Parathyroid adenoma (tissue), 2 donors: ENCODE data around the gene SORBS1.

ENCODE experiments used
- H2AFZ ChIP-seq: fragments of 300-600 bp; sonication (generic); one replicate; pipeline ENCODE4 v1.7.0; 2017; ENCODE audit warnings: antibody characterized with exemption, mild to moderate bottlenecking
- H3K27ac ChIP-seq: fragments of 300-600 bp; sonication (generic); one replicate; pipeline ENCODE4 v1.7.0; 2017
- H3K27me3 ChIP-seq: fragments of 300-600 bp; sonication (generic); one replicate; pipeline ENCODE4 v1.7.0; 2017; ENCODE audit warnings: low read length; ENCODE audit not compliant: control insufficient read depth, insufficient read depth
- H3K36me3 ChIP-seq: fragments of 300-600 bp; sonication (generic); one replicate; pipeline ENCODE4 v1.7.0; 2017; ENCODE audit warnings: low read length; ENCODE audit not compliant: control insufficient read depth, insufficient read depth
- H3K4me1 ChIP-seq: fragments of 300-600 bp; sonication (generic); one replicate; pipeline ENCODE4 v1.7.0; 2017; ENCODE audit warnings: control low read depth
- H3K4me2 ChIP-seq: fragments of 300-600 bp; sonication (generic); one replicate; pipeline ENCODE4 v1.7.0; 2017; ENCODE audit warnings: low read length
- H3K4me3 ChIP-seq: fragments of 300-600 bp; sonication (generic); one replicate; pipeline ENCODE4 v1.7.0; 2017; ENCODE audit warnings: low read depth, low read length
- H3K79me2 ChIP-seq: fragments of 300-600 bp; sonication (generic); one replicate; pipeline ENCODE4 v1.7.0; 2017; ENCODE audit warnings: control low read depth
- H3K9ac ChIP-seq: fragments of 300-600 bp; sonication (generic); one replicate; pipeline ENCODE4 v1.7.0; 2017; ENCODE audit warnings: mild to moderate bottlenecking
- H3K9me3 ChIP-seq: fragments of 300-600 bp; sonication (generic); one replicate; pipeline ENCODE4 v1.7.0; 2017; ENCODE audit warnings: low read length; ENCODE audit not compliant: control insufficient read depth
- CTCF ChIP-seq: fragments of 300-600 bp; sonication (generic); IDR thresholded peaks from one replicate; pipeline ENCODE4 v1.7.0; 2017; ENCODE audit warnings: antibody characterized with exemption, mild to moderate bottlenecking
- donor health status: primary hyperparathyroidism.

Gene SORBS1

GRCh38 chr10:95478935-95479334 is 82.2 kb downstream of the SORBS1 start:
- Histone ChIP-seq H3K4me1 (peaks cover 24% of the 10 kb centered on the region), H3K79me2 (no peaks in the 10 kb centered on the region), H3K27me3 (no peaks in the 10 kb centered on the region), H3K4me2 (no peak overlapping the region), H3K36me3 (no peaks in the 10 kb centered on the region), H3K9ac (no peak overlapping the region), H3K4me3 (no peak overlapping the region), H2AFZ (peak overlapping the region; percentile 67), H3K27ac (peak overlapping the region; percentile 84), H3K9me3 (no peaks in the 10 kb centered on the region)
- no peak for TF ChIP-seq CTCF

GRCh38 chr10:95478185-95478584 is 83.0 kb downstream of the SORBS1 start:
- no peaks in the 10 kb centered on the region for H3K27me3 ChIP-seq
- H3K27ac ChIP-seq, result peak overlapping the region; percentile 84
- H3K9ac ChIP-seq, result no peak overlapping the region
- TF ChIP-seq CTCF, result no peak
- peaks cover 24% of the 10 kb centered on the region for H3K4me1 ChIP-seq
- H3K79me2 ChIP-seq, result no peaks in the 10 kb centered on the region
- no peak overlapping the region for H3K4me3 ChIP-seq
- peak overlapping the region; percentile 7 for H2AFZ ChIP-seq
- H3K36me3 ChIP-seq, result no peaks in the 10 kb centered on the region
- H3K4me2 ChIP-seq, result no peak overlapping the region
- no peaks in the 10 kb centered on the region for H3K9me3 ChIP-seq

- Histone ChIP-seq H3K9me3 (no peaks in the 10 kb centered on the region), H3K9ac (no peak overlapping the region), H2AFZ (no peak overlapping the region), H3K79me2 (no peaks in the 10 kb centered on the region), H3K4me2 (no peak overlapping the region), H3K36me3 (no peaks in the 10 kb centered on the region), H3K27ac (no peak overlapping the region), H3K4me3 (no peak overlapping the region), H3K4me1 (peaks cover 24% of the 10 kb centered on the region), H3K27me3 (no peaks in the 10 kb centered on the region)
- TF ChIP-seq CTCF, result no peak
Observed at GRCh38 chr10:95477175-95477520, 84.0 kb downstream of the SORBS1 start.

- H3K9ac ChIP-seq, result no peak overlapping the region
- H3K4me3 ChIP-seq, result no peak overlapping the region
- H3K9me3 ChIP-seq, result no peaks in the 10 kb centered on the region
- H2AFZ ChIP-seq, result no peak overlapping the region
- no peak overlapping the region for H3K27ac ChIP-seq
- H3K36me3 ChIP-seq, result no peaks in the 10 kb centered on the region
- no peak for TF ChIP-seq CTCF
- no peak overlapping the region for H3K4me2 ChIP-seq
- no peaks in the 10 kb centered on the region for H3K27me3 ChIP-seq
- H3K4me1 ChIP-seq, result peaks cover 24% of the 10 kb centered on the region
- H3K79me2 ChIP-seq, result no peaks in the 10 kb centered on the region
Observed at GRCh38 chr10:95476469-95477174, 84.5 kb downstream of the SORBS1 start.

GRCh38 chr10:95475827-95476468 is 85.2 kb downstream of the SORBS1 start:
- no peaks in the 10 kb centered on the region for H3K27me3 ChIP-seq
- H3K4me2 ChIP-seq, result no peak overlapping the region
- H3K27ac ChIP-seq, result no peak overlapping the region
- no peak overlapping the region for H3K9ac ChIP-seq
- no peaks in the 10 kb centered on the region for H3K9me3 ChIP-seq
- H3K79me2 ChIP-seq, result no peaks in the 10 kb centered on the region
- peaks cover 24% of the 10 kb centered on the region for H3K4me1 ChIP-seq
- no peak for TF ChIP-seq CTCF
- no peak overlapping the region for H2AFZ ChIP-seq
- H3K4me3 ChIP-seq, result no peak overlapping the region
- H3K36me3 ChIP-seq, result no peaks in the 10 kb centered on the region
